OCI-LY1 (cell line): ENCODE measurements around the gene LRRC4.

Source experiments
- H2AFZ ChIP-seq: fragments of 200-600 bp; sonication (generic), shearing (Covaris generic); 2 replicates; pipeline ENCODE4 v1.6.0; 2014; ENCODE audit warnings: antibody characterized with exemption, mild to moderate bottlenecking, low read length
- H3F3A ChIP-seq: fragments of 200-600 bp; sonication (generic), shearing (Covaris generic); 2 replicates; pipeline ENCODE4 v1.6.0; 2014; ENCODE audit warnings: mild to moderate bottlenecking, antibody characterized with exemption, low read length, moderate library complexity; ENCODE audit not compliant: insufficient read depth
- H3K27ac ChIP-seq: fragments of 200-600 bp; sonication (generic); 2 replicates; pipeline ENCODE4 v1.5.1; 2014; ENCODE audit warnings: low read length, mixed run types, mild to moderate bottlenecking, low read depth; ENCODE audit not compliant: poor library complexity, severe bottlenecking
- H3K27me3 ChIP-seq: fragments of 200-600 bp; sonication (generic); 2 replicates; pipeline ENCODE4 v1.6.0; 2014; ENCODE audit warnings: antibody characterized with exemption, mild to moderate bottlenecking, low read length, moderate library complexity; ENCODE audit not compliant: insufficient read depth
- H3K36me3 ChIP-seq: fragments of 200-600 bp; sonication (generic); 2 replicates; pipeline ENCODE4 v1.6.1; 2014; ENCODE audit warnings: mild to moderate bottlenecking, antibody characterized with exemption, low read length, moderate library complexity, mixed read lengths; ENCODE audit not compliant: insufficient read depth
- H3K4me1 ChIP-seq: fragments of 200-600 bp; sonication (generic); 2 replicates; pipeline ENCODE4 v1.5.1; 2014; ENCODE audit warnings: mild to moderate bottlenecking, low read length, moderate library complexity; ENCODE audit not compliant: insufficient read depth, severe bottlenecking
- H3K4me2 ChIP-seq: fragments of 200-600 bp; sonication (generic), shearing (Covaris generic); 2 replicates; pipeline ENCODE4 v1.6.1; 2014; ENCODE audit warnings: low read length
- H3K4me3 ChIP-seq: fragments of 200-600 bp; sonication (generic); 2 replicates; pipeline ENCODE4 v1.5.1; 2014; ENCODE audit warnings: low read length, low read depth, mild to moderate bottlenecking, mixed read lengths; ENCODE audit not compliant: poor library complexity, severe bottlenecking
- H3K79me2 ChIP-seq: fragments of 200-600 bp; shearing (Covaris generic); 2 replicates; pipeline ENCODE4 v1.6.1; 2016; ENCODE audit warnings: mixed run types, low read length, mixed read lengths; ENCODE audit not compliant: insufficient read depth
- H3K9ac ChIP-seq: fragments of 200-600 bp; sonication (generic), shearing (Covaris generic); 2 replicates; pipeline ENCODE4 v1.6.1; 2014; ENCODE audit warnings: mild to moderate bottlenecking, low read length, mixed read lengths
- H3K9me2 ChIP-seq: fragments of 200-600 bp; sonication (generic), shearing (Covaris generic); 2 replicates; pipeline ENCODE4 v1.6.1; 2014; ENCODE audit warnings: low read depth, mild to moderate bottlenecking, low read length, mixed read lengths
- H3K9me3 ChIP-seq: fragments of 200-600 bp; shearing (Covaris generic); 2 replicates; pipeline ENCODE4 v1.6.1; 2014; ENCODE audit warnings: low read length, mixed read lengths
- H4K20me1 ChIP-seq: fragments of 200-600 bp; sonication (generic), shearing (Covaris generic); 2 replicates; pipeline ENCODE4 v1.6.0; 2016; ENCODE audit warnings: mild to moderate bottlenecking, low read length; ENCODE audit not compliant: insufficient read depth
- CTCF ChIP-seq: fragments of 200-600 bp; sonication (generic), shearing (Covaris generic); IDR thresholded peaks from 2 replicates; pipeline ENCODE4 v1.5.1; 2017; ENCODE audit warnings: mild to moderate bottlenecking, antibody characterized with exemption, low read length, moderate library complexity, mixed read lengths
- EZH2 ChIP-seq: fragments of 200-600 bp; sonication (generic), shearing (Covaris generic); IDR thresholded peaks from 2 replicates; pipeline ENCODE4 v1.8.0; 2017; ENCODE audit warnings: borderline replicate concordance, mixed run types, mild to moderate bottlenecking, antibody characterized with exemption, low read length, moderate library complexity, mixed read lengths

LRRC4 gene

DNA sequence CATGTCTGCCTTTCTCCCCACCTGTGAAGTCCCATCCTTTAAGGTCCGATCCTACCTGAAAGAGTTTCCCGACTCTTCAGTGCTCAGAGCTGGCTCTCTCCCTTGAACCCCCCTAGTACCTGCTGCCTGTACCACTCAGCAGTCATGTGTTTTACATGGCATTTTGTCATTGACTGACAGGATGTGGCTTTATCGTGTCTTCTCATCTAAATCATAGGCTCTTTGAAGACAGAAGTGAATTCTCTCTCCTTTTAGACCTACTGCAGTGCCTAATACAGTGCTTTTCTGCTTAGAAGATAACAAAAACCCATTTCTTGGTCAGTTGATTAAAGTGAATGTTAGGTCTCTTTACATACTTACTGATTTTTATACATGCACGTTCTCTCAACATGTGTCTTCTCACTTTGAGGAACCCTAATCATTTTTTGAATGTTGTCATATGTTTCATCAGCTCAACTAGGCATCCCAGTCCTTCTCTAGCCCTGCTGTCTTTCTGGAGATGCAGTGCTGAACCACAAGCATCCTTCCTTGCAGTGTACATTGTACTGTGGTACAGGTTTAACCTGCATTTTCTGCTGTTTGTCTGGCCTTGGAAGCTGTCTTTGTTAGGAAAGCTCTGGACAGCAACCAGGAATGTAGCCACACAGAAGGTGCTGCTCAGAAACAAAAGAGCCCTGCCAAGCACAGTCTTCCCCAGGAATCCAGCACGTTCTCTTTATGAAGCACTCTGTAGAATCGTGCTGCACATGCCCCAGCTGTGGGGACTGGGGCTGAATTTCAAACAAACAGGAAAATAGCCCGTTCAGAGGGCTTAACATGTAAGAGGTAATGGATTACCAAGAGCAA, 28.1 kb upstream of the LRRC4 start:
- Histone ChIP-seq H3F3A (no peaks in the 10 kb centered on the region), H3K4me3 (no peak overlapping the region), H3K27me3 (no peaks in the 10 kb centered on the region), H3K4me2 (no peak overlapping the region), H3K9me3 (no peaks in the 10 kb centered on the region), H3K27ac (no peak overlapping the region), H4K20me1 (no peaks in the 10 kb centered on the region), H3K4me1 (no peaks in the 10 kb centered on the region), H3K36me3 (peaks cover 7% of the 10 kb centered on the region; the same call in 1 of the 2 replicates), H3K9me2 (no peaks in the 10 kb centered on the region), H2AFZ (no peak overlapping the region), H3K9ac (no peak overlapping the region), H3K79me2 (no peaks in the 10 kb centered on the region)
- TF ChIP-seq CTCF (no peak), EZH2 (no peak)

- Histone ChIP-seq H3K9ac (no peak overlapping the region), H3K9me3 (no peaks in the 10 kb centered on the region), H3K36me3 (peaks cover 7% of the 10 kb centered on the region; the same call in 1 of the 2 replicates), H3K4me2 (no peak overlapping the region), H3K4me3 (no peak overlapping the region), H3K27me3 (no peaks in the 10 kb centered on the region), H2AFZ (no peak overlapping the region), H3K27ac (no peak overlapping the region), H3K79me2 (no peaks in the 10 kb centered on the region), H4K20me1 (no peaks in the 10 kb centered on the region), H3F3A (no peaks in the 10 kb centered on the region), H3K4me1 (peaks cover 4% of the 10 kb centered on the region), H3K9me2 (no peaks in the 10 kb centered on the region)
- TF ChIP-seq CTCF (no peak), EZH2 (no peak)
Measured at GRCh38 chr7:128057909-128058308, 26.7 kb upstream of the LRRC4 start.

- no peaks in the 10 kb centered on the region for H3K9me2 ChIP-seq
- H3K27ac ChIP-seq, result no peak overlapping the region
- no peak overlapping the region for H3K4me3 ChIP-seq
- no peaks in the 10 kb centered on the region for H4K20me1 ChIP-seq
- H3K9me3 ChIP-seq, result no peaks in the 10 kb centered on the region
- no peak overlapping the region for H3K4me2 ChIP-seq
- TF ChIP-seq EZH2 (no peak), CTCF (no peak)
- H3K4me1 ChIP-seq, result peaks cover 12% of the 10 kb centered on the region
- peaks cover 7% of the 10 kb centered on the region; the same call in 1 of the 2 replicates for H3K36me3 ChIP-seq
- no peaks in the 10 kb centered on the region for H3K79me2 ChIP-seq
- no peaks in the 10 kb centered on the region for H3F3A ChIP-seq
- H3K9ac ChIP-seq, result no peak overlapping the region
- no peaks in the 10 kb centered on the region for H3K27me3 ChIP-seq
- no peak overlapping the region for H2AFZ ChIP-seq
Measured at GRCh38 chr7:128056901-128057300, 25.7 kb upstream of the LRRC4 start.
